ENCODE measurements around the gene SOS2.

DNA sequence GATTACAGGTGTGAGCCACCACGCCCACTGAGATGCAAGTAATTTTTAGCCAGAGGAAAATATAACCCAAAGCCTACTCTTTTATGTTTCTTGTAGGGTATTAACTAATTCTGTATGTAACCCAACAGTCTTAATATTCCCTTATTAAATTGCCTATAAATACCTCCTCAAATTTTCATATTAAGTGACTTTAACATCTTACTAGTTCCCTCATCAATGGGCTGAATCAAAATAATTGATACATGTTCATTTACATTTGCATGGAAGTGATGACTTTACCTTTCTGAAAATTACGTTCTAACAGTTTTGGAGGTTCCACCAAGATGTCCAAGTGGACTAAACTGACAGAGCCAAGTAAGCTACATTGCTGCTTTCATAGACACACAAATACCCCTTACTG, 3.1 kb downstream of the SOS2 start:
- TF ChIP-seq EZH2phosphoT487 (IDR thresholded peaks at IDR 0.05; ENCODE audit: borderline replicate concordance) (no peak), POLR2A (IDR thresholded peaks at IDR 0.05; ENCODE audit: borderline replicate concordance, extremely low read depth, insufficient read depth, insufficient read length) (no peak), YY1 (IDR thresholded peaks at IDR 0.05; ENCODE audit: extremely low read depth, insufficient replicate concordance, low read depth, low read length) (no peak)
- TF ChIP-seq, protein P1, sequence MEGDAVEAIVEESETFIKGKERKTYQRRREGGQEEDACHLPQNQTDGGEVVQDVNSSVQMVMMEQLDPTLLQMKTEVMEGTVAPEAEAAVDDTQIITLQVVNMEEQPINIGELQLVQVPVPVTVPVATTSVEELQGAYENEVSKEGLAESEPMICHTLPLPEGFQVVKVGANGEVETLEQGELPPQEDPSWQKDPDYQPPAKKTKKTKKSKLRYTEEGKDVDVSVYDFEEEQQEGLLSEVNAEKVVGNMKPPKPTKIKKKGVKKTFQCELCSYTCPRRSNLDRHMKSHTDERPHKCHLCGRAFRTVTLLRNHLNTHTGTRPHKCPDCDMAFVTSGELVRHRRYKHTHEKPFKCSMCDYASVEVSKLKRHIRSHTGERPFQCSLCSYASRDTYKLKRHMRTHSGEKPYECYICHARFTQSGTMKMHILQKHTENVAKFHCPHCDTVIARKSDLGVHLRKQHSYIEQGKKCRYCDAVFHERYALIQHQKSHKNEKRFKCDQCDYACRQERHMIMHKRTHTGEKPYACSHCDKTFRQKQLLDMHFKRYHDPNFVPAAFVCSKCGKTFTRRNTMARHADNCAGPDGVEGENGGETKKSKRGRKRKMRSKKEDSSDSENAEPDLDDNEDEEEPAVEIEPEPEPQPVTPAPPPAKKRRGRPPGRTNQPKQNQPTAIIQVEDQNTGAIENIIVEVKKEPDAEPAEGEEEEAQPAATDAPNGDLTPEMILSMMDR (IDR thresholded peaks at IDR 0.05 in 2 of 3, conservative IDR thresholded peaks at IDR 0.05 in 1 of 3; ENCODE audit: borderline replicate concordance in 1 of 3, insufficient read depth in 1 of 3, low read depth in 2 of 3, low read length in 2 of 3) = no peak

All from HCT116 (cell line).